ENCODE data around the gene NOL4L. TPM values are rescaled to one million over a fixed set of nuclear protein-coding genes. Genes with fewer than 3 reads are reported as not detected.

NOL4L gene
- total RNA-seq, 2 experiments from 2014 or later, result 53.1 to 55.6 TPM

DNA sequence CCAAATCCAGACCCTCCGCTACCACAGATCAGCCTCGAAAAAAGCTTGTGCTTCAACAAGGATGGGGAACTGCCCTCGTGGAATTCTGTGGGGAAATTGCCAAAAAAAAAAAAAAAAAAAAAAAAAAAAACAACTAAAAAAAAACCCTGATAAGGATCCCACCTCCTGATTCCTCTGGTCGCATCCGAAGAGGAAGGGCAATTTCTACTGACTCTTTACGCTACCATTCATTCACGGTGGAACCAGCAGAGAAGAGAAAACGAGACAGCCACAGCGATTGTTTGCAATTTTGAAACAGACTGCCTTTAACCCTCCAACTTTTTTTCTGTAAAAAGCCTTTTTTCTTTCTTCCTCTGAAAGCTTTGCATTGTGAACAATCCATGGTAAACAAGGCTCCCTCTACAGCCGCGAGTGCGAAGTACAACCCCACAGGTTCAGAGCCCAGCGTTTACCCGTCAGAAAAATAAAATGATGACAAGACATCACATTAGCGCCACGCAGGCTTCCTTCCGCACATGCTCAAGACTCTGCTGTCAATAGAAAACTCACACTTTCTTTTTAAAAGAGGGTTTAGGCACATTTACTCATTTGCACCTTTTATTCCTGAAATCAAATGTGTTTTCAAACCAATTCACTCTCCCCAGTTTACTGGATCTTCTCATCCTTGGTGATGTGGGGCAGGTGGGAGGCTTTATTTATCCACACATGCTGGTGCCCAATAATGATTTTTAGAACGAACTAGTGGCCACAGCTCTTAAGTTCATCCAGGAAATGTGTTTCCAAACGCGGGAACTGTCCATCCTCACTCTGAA lies 100.0 kb downstream of the NOL4L start:
- peaks cover 54% of the 10 kb centered on the region for H3K4me1 Mint-ChIP-seq (ENCODE audit: low read depth)
- peaks cover 54% of the 10 kb centered on the region for H3K4me1 ChIP-seq (ENCODE audit: insufficient read depth, low read length)
- ATAC-seq (ENCODE audit: poor library complexity), result peak; percentile 81
- no peaks in the 10 kb centered on the region for H3K9me3 Mint-ChIP-seq
- ChIA-PET POLR2A (interaction anchor here (0.7 to 4.3 kb wide), 11 partner anchors 9 to 128 kb away, joined by 3 to 48 read pairs (median 5); partner anchors contain the start of gene ASXL1), CTCF (interaction anchor here (0.6 to 2.4 kb wide), 20 partner anchors 11 to 168 kb away, joined by 3 to 13 read pairs (median 5); no protein-coding TSS in a partner anchor)
- H3K36me3 Mint-ChIP-seq (ENCODE audit: low read depth), result peaks cover 31% of the 10 kb centered on the region
- H3K27me3 ChIP-seq (ENCODE audit: control insufficient read depth in 1 of 2, insufficient read depth in 2 of 2, low read length in 2 of 2), result no peaks in the 10 kb centered on the region
- TF ChIP-seq, protein P1, sequence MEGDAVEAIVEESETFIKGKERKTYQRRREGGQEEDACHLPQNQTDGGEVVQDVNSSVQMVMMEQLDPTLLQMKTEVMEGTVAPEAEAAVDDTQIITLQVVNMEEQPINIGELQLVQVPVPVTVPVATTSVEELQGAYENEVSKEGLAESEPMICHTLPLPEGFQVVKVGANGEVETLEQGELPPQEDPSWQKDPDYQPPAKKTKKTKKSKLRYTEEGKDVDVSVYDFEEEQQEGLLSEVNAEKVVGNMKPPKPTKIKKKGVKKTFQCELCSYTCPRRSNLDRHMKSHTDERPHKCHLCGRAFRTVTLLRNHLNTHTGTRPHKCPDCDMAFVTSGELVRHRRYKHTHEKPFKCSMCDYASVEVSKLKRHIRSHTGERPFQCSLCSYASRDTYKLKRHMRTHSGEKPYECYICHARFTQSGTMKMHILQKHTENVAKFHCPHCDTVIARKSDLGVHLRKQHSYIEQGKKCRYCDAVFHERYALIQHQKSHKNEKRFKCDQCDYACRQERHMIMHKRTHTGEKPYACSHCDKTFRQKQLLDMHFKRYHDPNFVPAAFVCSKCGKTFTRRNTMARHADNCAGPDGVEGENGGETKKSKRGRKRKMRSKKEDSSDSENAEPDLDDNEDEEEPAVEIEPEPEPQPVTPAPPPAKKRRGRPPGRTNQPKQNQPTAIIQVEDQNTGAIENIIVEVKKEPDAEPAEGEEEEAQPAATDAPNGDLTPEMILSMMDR (IDR thresholded peaks at IDR 0.05), result peak; percentile 78
- H3K4me3 Mint-ChIP-seq, result peak overlapping the region; percentile 97
- H3K27ac ChIP-seq (ENCODE audit: low read depth in 1 of 2, low read length in 2 of 2), result peak overlapping the region; percentile 44 to 61
- H3K27me3 Mint-ChIP-seq, result no peaks in the 10 kb centered on the region
- H3K36me3 ChIP-seq (ENCODE audit: insufficient read depth, low read length), result peaks cover 7% of the 10 kb centered on the region
- intact Hi-C loops (cut with DNase I, micrococcal nuclease), result loop anchor here (1.0 to 5.0 kb wide), 9 partner anchors 24 to 378 kb away; partner anchors contain the start of genes ASXL1 (in 2 of the 2) and TM9SF4 (in 1 of the 2)
- DNase-seq, result peak; percentile 71 to 93 (median 84)
- peak overlapping the region; percentile 75 for H3K4me3 ChIP-seq (ENCODE audit: low read length)
- H3K27ac Mint-ChIP-seq, result peak overlapping the region; percentile 88
- H3K9me3 ChIP-seq (ENCODE audit: control insufficient read depth in 1 of 2, insufficient read depth in 1 of 2, low read length in 2 of 2), result no peaks in the 10 kb centered on the region

DNA sequence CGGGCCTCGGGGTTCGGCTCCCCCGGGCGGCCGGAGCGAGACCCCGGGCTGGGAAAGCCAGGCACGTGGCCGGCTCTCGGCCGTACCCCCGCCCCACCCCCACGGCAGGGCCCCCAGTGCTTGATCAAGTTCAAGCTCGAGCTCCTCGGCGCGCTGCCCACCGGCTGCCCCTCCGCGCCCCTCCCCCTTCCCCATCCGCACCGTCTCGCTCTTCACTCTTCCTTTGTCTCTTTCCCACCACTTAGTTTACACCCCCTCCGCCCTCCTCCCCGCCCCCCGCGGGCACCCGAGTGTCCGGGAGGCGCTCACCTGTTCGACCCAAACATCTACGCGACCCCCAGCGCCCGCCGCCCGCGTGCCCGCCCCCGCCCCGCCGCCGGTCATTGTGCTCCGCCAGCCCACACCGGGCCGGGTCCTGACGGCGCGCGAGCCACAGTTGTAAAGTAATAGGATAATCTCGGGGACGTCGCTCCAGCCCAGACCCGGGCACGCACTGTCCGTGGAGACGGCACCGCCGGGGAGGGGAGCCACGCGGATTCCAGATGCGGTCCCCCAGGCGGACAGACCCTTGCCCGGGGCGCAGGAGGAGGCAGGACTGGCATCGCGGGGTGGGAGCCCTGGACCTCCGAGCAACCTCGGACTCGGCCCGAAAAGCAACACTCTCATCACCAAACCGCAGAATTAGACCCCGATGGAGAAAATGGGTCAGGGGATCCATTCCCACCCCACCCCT lies 100.7 kb downstream of the NOL4L start:
- peak overlapping the region; percentile 88 for H3K27ac Mint-ChIP-seq
- Histone ChIP-seq H3K36me3 (ENCODE audit: insufficient read depth, low read length) (peaks cover 6% of the 10 kb centered on the region), H3K27me3 (ENCODE audit: control insufficient read depth in 1 of 2, insufficient read depth in 2 of 2, low read length in 2 of 2) (no peaks in the 10 kb centered on the region), H3K27ac (ENCODE audit: low read depth in 1 of 2, low read length in 2 of 2) (peak overlapping the region; percentile 44 to 61), H3K4me3 (ENCODE audit: low read length) (peak overlapping the region; percentile 75), H3K9me3 (ENCODE audit: control insufficient read depth in 1 of 2, insufficient read depth in 1 of 2, low read length in 2 of 2) (no peaks in the 10 kb centered on the region), H3K4me1 (ENCODE audit: insufficient read depth, low read length) (peaks cover 60% of the 10 kb centered on the region)
- CTCF ChIA-PET, result interaction anchor here (0.6 to 2.4 kb wide), 19 partner anchors 12 to 168 kb away, joined by 3 to 13 read pairs (median 5); no protein-coding TSS in a partner anchor
- peak overlapping the region; percentile 97 for H3K4me3 Mint-ChIP-seq
- H3K27me3 Mint-ChIP-seq, result no peaks in the 10 kb centered on the region
- peaks cover 60% of the 10 kb centered on the region for H3K4me1 Mint-ChIP-seq (ENCODE audit: low read depth)
- no peaks in the 10 kb centered on the region for H3K9me3 Mint-ChIP-seq
- intact Hi-C loops (cut with DNase I, micrococcal nuclease), result loop anchor here (2.0 to 5.0 kb wide), 5 partner anchors 37 to 202 kb away; partner anchors contain the start of gene ASXL1 (in 1 of the 2)
- ATAC-seq (ENCODE audit: poor library complexity) (no peak), DNase-seq (peak in 10 of 14 experiments; percentile 13 to 56 (median 34))
- TF ChIP-seq, protein P1 (IDR thresholded peaks at IDR 0.05), result no peak
- peaks cover 29% of the 10 kb centered on the region for H3K36me3 Mint-ChIP-seq (ENCODE audit: low read depth)
- POLR2A ChIA-PET, result interaction anchor here (1.0 to 4.3 kb wide), 14 partner anchors 8 to 127 kb away, joined by 3 to 48 read pairs (median 4); partner anchors contain the start of gene ASXL1
